HG03571 (cell line): Measurements from ENCODE around the gene TEP1.
"Not testable (repeated sequence)": the region's sequence is repeated elsewhere in the genome, so short reads cannot be mapped to it uniquely, and the experiment has no call there.

ENCODE experiments used
- ATAC-seq: cut with Tn5 transposase; IDR thresholded peaks from one replicate; pipeline ENCODE4 v1.9.1; 2021; ENCODE audit not compliant: unreplicated experiment

Gene TEP1

DNA sequence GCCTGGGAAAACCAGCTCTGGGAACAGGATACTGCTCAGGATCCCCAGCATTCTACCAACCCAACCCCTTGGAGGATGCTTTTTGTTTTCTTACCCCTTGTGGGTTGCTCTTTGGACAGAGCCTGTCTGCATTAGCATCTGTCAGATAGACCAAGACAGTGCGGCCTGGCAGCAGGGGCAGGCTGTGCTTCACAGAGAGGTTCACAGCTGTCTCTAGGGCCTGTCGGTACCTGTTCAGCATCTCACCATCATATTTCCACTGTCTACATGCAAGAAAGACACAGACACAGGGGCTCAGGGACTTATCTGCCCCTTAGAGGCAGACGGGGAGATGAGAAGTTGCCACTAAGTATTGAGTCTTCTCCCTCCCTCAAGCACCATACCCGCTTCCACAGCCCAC, 21.8 kb downstream of the TEP1 start:
- ATAC-seq = no peak

DNA sequence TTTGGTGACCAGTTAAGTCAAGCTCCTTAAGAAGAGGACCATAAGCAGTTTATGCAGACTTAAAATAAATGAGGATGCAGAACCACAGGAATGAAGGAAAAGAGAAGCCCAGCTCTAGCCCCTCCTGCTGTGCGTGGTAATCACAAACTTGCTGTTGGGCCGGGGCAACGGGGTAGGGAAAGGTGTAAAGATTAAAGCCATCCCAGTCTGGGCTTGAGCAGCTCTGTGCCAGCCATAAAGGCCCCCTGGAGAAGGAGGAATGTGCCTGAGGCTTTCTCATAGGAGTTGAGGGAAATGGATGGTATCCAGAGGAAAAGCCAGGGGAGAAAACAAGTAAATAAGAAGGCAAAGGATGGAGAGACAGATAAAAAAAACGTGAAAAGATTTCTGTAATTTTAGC, 25.1 kb downstream of the TEP1 start:
- ATAC-seq = no peak

DNA sequence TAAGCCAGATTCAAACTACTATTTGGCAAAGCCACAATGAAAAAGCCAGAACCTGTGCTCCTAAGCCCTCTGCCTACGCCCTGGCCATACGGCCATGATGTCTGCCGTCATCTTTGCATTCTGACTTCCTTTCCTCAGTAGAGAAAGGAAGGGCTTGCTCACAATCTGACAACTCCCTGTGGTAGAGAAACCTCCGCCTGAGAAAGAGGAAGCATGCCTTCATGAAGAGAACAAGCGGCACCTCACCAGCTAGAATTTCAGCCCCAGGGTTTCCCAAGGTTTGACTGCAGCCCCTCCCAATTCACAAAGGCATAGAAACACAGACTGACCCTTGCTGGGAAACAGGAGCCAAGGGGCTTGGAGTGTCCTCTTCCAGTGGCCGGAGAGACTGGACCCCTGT, 25.7 kb downstream of the TEP1 start:
- no peak for ATAC-seq

DNA sequence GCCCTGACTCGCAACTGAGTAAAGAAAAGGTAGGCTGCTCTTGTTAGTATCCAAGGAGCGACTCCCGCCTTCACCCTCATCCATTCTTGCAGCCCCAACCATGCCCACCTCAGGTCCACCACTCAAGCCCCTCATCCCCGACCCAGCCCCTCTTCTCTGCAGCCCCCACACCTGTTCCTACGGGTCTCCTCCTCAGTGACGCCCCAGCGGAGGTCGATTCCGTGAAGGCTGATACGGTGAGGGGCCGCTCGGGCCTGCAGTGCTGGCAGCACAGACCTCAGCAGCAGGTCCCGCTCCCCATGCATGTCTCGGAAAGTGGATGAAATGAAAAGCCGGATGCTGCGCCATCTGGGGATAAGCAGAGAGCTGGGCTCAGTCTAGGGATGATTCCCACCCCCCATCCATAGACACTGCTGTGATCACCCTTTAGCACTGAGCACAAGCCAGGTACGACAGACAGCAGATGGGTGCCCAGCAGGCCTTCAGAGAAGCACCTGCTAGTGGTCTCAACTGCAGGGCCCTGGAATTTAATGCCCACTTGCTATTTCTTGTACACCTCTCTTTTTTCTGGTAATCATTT, 26.9 kb downstream of the TEP1 start:
- ATAC-seq = no peak

DNA sequence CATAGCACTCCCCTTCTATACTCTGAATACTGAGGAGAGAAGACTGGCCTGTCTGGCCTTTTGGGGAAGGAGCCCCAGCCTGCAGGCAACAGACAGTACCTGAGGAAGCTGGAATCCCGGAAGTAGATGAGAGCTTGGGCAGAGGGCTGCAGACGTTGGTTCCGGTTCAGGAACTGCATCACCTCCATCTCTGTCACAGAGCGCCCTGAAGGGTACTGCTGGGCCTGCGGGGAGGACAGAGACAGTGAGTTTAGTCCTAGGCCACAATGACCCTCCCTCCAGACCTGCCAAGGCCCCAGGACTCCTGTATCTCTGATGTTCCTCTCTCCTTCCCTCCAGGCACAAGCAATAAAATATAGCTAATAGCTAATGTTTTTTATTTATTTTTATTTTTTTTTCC, 28.4 kb downstream of the TEP1 start:
- no peak for ATAC-seq

DNA sequence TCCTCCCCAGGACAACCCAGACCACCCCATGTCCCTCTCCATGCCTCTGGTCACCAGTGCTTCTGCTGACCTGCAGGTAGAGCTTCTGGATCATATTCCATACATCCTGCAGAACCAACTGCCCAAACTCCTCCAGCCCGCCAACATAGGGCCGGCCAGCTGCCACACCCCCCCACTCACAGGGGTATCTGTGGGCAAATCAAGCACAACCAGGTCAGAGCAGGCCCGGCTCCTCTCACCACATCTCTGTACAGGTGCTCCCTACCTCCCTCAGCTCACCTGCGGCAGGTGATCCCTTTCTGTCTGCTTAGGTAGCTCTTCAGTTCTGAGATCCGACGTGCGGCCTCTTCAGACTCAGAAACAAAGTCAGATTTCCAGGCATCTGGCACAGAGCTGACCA, 29.0 kb downstream of the TEP1 start:
- ATAC-seq = no peak

DNA sequence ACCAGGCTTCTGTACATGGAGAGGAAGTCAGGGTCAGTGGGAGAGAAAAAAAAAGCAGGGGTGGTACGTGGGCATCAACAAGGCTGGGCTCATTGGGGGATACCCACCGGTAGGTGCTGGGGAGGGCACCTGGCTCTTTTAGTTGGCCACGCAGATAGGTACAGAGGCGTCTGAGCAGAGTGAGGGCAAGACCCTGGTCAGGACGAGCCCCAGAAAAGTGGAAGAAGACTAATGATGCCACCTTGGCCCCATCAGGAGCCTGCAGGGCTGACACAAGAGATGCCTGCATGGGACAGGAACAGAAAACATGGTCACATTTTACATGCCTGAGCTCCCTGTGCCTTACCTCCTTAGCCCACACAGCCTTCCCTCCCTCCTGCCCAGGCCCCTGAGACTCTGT, 29.7 kb downstream of the TEP1 start:
- no peak for ATAC-seq

DNA sequence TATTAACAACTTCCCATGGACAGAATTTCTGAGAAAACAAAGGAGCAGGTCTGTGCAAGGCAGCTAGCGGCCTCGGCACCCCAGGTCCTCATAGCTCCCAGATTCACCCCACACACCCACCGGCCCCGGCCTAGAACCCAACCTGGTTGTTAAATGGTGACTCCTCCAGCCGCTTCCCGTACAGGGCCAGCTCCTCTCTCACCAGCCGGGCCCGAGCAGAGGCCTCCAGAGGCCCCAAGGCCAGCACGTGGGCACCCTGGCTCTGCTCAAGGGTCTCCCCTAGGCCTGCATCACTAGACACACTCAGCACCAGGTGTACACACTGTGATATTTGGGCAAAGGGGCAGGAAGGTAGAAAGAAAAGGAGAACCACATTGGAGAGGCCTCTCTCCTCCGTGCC, 30.3 kb downstream of the TEP1 start:
- ATAC-seq = no peak

DNA sequence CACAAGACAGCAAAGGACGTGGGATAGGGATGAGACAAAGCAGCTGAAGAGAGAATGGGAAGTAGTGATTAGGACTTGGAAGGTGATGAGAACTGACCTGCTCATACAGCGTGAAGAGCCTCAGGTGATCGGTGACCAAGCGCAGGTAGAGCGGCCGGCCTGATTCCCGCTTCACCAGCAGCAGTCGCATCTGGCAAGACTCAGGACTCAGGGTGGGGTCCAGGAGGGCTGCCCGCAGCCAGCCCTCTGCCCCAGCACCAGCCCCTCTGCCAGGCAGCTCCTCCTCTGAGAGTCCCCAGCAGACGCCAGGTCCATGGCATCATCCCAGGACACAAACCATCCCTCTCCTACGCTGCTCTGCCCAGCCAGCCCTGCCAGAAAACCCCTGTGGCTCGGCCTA, 30.8 kb downstream of the TEP1 start:
- ATAC-seq = no peak

DNA sequence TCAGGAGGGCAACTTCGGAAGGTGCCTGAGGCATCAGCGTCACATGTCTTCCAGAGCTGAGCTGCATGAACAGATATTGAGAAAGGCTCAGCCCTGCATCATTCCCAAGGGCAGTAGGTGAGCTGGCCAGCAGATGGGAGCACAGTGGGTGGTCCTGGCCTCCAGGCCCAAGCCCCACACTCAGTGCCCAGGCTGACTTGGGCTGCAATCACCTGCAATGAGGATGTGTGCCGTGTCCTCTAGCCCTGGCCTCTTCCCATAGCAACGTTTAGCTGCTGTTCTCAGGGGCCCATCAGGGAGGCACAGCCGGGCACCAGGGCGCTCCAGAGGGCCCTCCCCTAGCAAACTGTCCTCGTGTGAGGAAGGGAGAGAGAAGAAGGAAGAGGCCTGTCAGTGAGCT, 32.0 kb downstream of the TEP1 start:
- ATAC-seq = no peak

DNA sequence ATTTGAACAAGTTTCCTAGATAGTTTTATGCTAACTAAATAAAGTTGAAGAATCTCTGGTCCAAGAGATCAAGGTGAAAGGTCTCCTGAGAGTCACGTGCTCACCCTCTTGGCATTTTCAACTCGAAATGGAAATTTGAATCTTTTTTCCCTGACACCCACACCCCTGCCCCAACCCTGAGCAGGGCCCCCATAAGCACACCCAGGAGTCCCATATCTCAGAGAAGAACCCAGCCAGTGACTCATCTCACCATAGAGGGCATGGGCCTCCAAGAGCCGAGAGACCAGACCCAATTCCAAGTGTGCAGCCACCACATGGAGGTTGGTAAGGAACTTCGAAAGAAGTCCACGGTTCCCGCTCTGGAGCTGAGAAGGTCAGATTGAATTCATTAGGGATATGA, 32.6 kb downstream of the TEP1 start:
- no peak for ATAC-seq

DNA sequence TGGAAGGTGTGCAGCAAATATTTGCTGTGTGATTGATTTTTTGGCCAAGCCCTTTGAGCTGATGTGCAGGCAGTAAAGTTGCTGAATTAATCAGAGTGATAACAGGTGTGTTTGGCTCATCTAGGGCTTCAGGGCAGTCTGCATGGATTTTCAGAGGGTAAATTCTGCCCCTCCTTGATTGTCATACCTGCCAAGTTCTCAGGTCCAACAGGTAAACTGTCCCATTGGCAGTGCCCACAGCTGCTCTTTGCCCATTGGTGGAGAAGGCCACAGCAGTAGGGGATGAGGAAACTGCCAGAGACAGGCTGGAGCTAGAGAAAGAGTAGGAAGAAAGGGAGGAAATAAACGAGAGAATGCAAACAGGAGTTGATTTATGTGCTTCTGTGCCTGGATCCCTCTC, 33.6 kb downstream of the TEP1 start:
- ATAC-seq = no peak

DNA sequence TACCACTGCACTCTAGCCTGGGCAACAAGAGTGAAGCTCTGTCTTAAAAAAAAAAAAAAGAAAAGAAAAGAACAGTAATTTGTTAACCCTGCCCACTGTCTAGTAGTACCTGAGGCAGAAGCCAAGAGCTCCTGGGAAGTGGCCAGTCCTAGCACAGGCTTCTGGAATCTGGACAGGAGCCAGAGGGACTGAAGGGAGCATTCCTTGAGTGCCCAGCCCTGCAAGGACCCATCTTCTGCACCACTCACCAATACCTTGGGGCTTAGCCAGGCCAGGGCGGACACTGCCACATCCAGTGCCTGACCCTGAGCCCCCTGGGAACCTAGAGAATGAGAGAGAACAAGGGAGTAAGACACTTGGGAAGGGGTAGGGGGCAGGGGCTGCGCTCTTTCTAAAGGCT, 36.1 kb downstream of the TEP1 start:
- ATAC-seq = no peak

DNA sequence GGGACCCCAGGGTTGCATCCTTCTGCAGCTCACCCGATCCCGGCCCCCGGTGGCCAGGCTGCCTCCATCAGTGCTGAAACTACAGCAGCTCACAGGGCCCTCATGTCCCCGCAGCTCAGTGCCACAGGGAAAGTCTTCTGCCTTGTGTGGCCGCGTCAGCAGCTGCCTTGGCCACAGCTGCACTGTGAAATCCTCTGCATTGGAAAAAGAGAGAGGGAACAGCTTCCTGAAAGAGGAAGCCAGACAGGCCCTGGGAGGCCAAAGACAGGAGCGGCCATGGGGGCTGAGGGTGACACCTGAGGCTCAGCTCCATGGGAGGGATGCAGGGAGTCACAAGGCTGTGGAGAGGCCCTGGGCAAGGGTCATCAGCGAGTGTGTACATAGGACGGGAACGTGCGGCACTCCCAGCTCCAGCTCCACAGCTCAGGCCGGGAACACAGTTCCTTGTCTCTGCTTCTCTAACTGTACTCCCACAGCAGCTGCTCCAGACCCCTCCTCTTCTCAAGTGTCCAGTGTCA, 37.2 kb downstream of the TEP1 start:
- no peak for ATAC-seq

DNA sequence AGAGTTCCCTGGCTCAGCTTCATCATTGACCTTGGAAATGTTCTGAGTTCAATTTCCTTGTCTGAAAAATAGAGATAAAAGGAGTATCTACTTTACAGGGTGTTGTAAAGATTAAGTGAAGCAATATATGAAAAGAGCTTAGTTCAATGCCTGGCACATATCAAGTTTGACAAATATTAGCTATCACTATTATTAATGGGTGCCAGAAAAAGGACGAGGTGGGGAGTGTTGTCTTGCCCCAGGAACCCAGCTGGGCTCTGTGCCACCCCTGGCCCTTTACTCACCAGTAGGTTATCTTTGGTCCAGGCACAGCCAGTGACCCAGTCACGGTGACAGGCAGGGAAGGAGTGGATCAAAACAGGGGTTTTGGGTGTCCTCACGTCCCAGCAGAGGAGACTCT, 37.8 kb downstream of the TEP1 start:
- ATAC-seq = no peak

DNA sequence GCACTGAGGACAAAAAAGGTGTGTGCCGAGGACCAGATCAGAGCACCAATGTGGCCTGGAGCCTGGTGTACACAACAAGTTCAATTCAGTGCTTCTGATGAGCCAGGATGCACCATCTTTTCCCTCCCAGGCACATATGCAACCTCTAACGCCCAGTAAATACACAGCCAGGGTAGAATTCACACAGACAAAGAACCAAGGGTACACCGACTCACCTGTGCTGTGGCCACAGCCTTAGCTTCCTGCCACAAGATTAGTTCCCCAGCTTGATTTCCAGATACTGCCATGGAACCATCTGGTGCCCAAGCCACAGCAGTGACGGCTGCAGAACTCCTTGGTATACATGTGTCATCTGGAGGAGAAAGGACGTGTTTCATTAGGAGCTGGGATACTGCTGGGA, 40.5 kb downstream of the TEP1 start:
- ATAC-seq = no peak

DNA sequence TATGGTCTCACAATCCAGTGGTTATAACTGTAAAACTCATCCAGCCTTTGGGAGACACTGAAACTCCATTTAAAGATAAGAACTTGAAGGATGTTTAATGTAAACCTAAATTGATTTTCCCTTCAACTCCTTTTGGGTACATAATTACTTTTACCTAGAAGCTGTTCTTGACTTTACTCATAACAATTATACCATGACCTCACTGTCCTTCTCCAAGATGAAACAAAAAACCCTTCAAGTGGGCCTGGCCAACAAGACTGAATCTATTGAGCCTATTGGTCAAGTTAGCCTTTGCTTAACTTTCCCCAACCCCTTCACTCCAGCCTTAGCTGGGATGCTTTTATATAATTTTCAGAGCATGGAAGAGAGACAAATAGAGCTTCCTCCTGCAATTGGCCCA, 47.4 kb downstream of the TEP1 start:
- ATAC-seq = no peak

DNA sequence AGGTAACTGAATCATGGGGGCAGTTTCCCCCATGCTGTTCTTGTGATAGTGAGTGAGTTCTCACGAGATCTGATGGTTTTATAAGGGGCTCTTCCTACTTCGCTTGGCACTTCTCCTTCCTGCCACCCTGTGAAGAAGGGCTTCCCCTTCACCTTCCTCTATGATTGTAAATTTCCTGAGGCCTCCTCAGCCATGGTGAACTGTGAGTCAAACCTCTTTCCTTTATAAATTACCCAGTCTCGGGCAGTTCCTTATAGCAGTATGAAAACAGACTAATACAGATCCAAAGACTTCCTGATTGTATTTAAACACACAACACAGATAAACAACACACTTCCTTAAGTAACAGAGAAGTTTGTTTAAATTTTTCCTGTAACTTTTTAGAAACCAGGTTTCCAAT, 54.8 kb downstream of the TEP1 start:
- not testable (repeated sequence) for ATAC-seq

DNA sequence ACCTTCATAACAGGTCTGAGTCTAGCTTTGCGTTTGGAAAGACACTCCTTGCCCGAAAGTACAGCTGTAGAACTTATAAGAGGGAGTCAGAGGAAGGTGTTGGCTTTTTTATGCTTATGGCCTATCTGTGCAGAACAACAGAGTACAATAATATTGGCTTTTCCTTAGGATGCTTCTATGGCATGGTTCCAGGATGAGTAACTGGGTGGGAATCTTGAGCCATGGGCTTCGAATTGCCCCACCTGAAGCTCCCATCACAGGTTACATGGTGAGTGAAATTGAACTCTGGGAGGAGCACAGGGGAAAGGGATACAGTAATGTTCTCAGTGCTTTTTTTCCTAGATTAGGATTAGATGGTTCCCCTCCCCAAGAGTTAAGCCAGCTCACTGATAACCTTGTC, 56.9 kb downstream of the TEP1 start:
- ATAC-seq = no peak

DNA sequence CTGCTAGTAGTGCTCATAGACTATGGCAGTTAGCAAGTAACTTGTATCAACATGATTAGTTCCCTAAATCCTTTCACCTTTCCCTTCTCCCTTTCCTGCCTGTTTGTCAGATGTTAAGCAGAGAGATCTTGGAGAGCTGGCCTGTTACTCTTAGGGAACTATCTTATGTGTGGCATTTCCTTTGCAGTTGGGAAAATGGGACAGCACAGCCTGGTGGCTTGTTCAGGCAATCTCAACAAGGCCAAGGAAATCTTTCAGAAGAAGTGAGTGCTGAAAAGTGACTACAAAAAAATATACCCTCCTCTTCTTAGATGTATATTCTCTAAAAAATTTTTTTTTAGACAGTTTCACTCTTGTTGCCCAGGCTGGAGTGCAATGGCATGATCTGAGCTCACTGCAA, 62.4 kb downstream of the TEP1 start:
- no peak for ATAC-seq

DNA sequence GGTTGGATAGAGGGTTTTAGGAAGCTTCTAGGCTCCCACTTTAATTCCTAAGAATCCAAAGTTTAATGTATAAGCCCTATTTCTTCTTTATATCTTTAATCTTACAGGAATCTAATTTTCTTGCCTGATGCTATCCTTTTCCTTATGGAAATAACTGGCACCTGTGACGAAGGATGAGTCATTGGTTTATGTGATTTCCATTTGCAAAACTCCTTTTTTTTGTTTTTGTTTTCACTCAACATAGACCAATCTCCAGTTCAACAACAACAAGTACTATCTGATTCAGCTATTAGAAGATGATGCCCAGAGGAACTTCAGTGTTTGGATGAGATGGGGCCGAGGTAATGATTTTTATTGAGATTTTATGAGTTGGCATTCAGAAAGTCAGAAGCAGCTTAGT, 63.0 kb downstream of the TEP1 start:
- no peak for ATAC-seq

DNA sequence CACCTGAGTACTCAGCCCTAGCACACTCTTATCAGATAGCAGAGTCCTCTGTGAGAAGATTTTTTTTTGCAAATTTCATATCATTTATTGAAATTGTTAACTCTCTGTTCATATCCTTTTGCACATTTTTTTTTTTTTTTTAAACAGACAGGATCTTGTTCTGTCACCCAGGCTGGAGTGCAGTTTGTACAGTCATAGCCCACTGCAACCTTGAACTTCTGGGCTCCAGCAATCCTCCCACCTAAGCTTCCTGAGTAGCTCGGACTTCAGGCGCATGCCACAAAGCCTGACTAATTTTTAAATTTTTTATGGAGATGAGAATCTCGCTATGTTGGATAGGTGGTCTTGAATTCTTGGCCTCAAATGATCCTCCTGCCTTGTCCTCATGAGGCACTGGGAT, 65.6 kb downstream of the TEP1 start:
- ATAC-seq = no peak

DNA sequence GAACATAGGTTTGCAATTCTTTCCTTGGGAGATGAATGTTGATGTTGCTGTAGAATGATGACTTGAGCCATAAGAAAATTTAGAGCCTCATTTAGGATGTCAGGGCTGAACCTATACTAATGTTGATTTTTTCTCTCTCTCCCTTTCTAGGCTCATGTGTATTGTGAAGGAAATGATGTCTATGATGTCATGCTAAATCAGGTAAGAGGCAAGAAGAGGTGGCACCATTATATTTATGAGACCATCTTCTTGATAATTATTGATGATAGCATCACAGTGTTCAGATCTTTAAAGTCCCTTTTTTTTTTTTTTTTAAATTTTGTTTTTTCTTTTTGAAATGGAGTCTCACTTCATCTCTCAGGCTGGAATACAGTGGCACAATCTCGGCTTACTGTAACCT, 66.6 kb downstream of the TEP1 start:
- ATAC-seq = no peak

DNA sequence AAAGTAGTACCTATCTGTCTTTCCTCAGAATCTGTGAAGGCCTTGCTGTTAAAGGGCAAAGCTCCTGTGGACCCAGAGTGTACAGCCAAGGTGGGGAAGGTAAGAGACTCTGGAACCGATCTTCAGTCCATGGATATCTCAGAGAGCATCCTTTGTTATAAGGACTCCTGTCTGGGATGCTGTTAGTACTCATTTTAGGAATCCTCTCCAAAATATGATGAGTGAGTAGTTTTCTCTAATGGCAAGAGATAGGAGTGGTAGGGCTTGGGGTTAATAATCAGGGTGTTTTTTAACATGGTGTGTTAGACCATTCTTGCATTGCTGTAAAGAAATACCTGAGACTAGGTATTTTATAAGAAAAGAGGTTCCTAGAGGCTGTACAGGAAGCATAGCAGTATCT, 67.9 kb downstream of the TEP1 start:
- no peak for ATAC-seq
